Measurements from ENCODE around the gene REPIN1. TPM values are rescaled to one million over a fixed set of nuclear protein-coding genes. Genes with fewer than 3 reads are reported as not detected.

Gene REPIN1
- total and polyA plus RNA-seq, 9 of the 15 experiments (the other 6 are each of a cell fraction or from before 2014, with no cell fraction given) = 8.1 to 283 (median 94.3) TPM

GRCh38 chr7:150406567-150407421 is 38.2 kb downstream of the REPIN1 start (continued):
- TF ChIP-seq FOXK2 (conservative IDR thresholded peaks at IDR 0.05 in 1 of 2, IDR thresholded peaks at IDR 0.05 in 1 of 2; ENCODE audit: low read depth in 2 of 2) = 0 out of 4 replicates have a peak, but pooled peaks have one; percentile 11 to 18
- TF ChIP-seq MITF (IDR thresholded peaks at IDR 0.05) = no peak
- TF ChIP-seq E2F6 (IDR thresholded peaks at IDR 0.05; ENCODE audit: borderline replicate concordance in 1 of 2, extremely low read depth in 1 of 2, insufficient read depth in 1 of 2, insufficient read length in 1 of 2, low read depth in 1 of 2, low read length in 1 of 2, poor library complexity in 1 of 2, severe bottlenecking in 1 of 2) = peak in 1 of 2 experiments; percentile 44
- no peak for TF ChIP-seq FOXA3 (CRISPR knock-in tag; conservative IDR thresholded peaks at IDR 0.05 in 1 of 2, IDR thresholded peaks at IDR 0.05 in 1 of 2)
- TF ChIP-seq L3MBTL2 (IDR thresholded peaks at IDR 0.05) = peak; percentile 86
- TF ChIP-seq IRF9 (tag; IDR thresholded peaks at IDR 0.05) = no peak
- TF ChIP-seq TCF3 (CRISPR knock-in tag; IDR thresholded peaks at IDR 0.05) = peak; percentile 34; the same call in 1 of the 2 replicates
- 0 out of 2 replicates have a peak, but pooled peaks have one; percentile 12 for TF ChIP-seq ZNF449 (CRISPR knock-in tag; IDR thresholded peaks at IDR 0.05)
- TF ChIP-seq EHMT2 (IDR thresholded peaks at IDR 0.05) = 0 out of 2 replicates have a peak, but pooled peaks have one; percentile 19
- TF ChIP-seq CBX5 (IDR thresholded peaks at IDR 0.05; ENCODE audit: borderline replicate concordance, low read depth) = no peak
- no peak for TF ChIP-seq TOE1 (IDR thresholded peaks at IDR 0.05; ENCODE audit: borderline replicate concordance)
- no peak for TF ChIP-seq TOE1 (CRISPR knock-in tag; IDR thresholded peaks at IDR 0.05; ENCODE audit: borderline replicate concordance, low read depth)
- peak; percentile 56; the same call in 1 of the 2 replicates for TF ChIP-seq CREB3 (tag; conservative IDR thresholded peaks at IDR 0.05; ENCODE audit: low read depth)
- TF ChIP-seq RCOR1 (IDR thresholded peaks at IDR 0.05; ENCODE audit: borderline replicate concordance in 1 of 2, low read depth in 2 of 2, low read length in 2 of 2) = peak in 1 of 2 experiments; percentile 39; a peak in 1 of 4 replicates
- 0 out of 2 replicates have a peak, but pooled peaks have one; percentile 12 for TF ChIP-seq BCL6 (CRISPR knock-in tag; IDR thresholded peaks at IDR 0.05)
- TF ChIP-seq CBFA2T3 (IDR thresholded peaks at IDR 0.05) = peak; percentile 65

Measured in K562 (cell line).